ENCODE results near the gene ABHD14A. TPM values are rescaled to one million over a fixed set of nuclear protein-coding genes. Genes with fewer than 3 reads are reported as not detected.

The ABHD14A gene
- total and polyA plus RNA-seq, 2 of the 13 experiments (the other 11 are each of a cell fraction or from before 2014, with no cell fraction given), result 29.5 to 46.9 TPM

GRCh38 chr3:51982838-51983577 is 8.1 kb downstream of the ABHD14A start, which contains the start of gene ACY1 (continued):
- TF ChIP-seq, protein P1, sequence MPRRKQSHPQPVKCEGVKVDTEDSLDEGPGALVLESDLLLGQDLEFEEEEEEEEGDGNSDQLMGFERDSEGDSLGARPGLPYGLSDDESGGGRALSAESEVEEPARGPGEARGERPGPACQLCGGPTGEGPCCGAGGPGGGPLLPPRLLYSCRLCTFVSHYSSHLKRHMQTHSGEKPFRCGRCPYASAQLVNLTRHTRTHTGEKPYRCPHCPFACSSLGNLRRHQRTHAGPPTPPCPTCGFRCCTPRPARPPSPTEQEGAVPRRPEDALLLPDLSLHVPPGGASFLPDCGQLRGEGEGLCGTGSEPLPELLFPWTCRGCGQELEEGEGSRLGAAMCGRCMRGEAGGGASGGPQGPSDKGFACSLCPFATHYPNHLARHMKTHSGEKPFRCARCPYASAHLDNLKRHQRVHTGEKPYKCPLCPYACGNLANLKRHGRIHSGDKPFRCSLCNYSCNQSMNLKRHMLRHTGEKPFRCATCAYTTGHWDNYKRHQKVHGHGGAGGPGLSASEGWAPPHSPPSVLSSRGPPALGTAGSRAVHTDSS (CRISPR knock-in tag; conservative IDR thresholded peaks at IDR 0.05), result no peak
- TF ChIP-seq ZNF691 (CRISPR knock-in tag; IDR thresholded peaks at IDR 0.05; ENCODE audit: borderline replicate concordance, low read depth), result peak; percentile 83; the same call in 1 of the 2 replicates
- TF ChIP-seq WIZ (CRISPR knock-in tag; IDR thresholded peaks at IDR 0.05), result no peak
- peak; percentile 87; the same call in 1 of the 2 replicates for TF ChIP-seq ZNF441 (CRISPR knock-in tag; IDR thresholded peaks at IDR 0.05; ENCODE audit: borderline replicate concordance)
- TF ChIP-seq PTBP1 (IDR thresholded peaks at IDR 0.05; ENCODE audit: low read depth, low read length, poor library complexity, severe bottlenecking), result no peak
- TF ChIP-seq CEBPG (CRISPR knock-in tag; IDR thresholded peaks at IDR 0.05), result no peak
- 0 out of 2 replicates have a peak, but pooled peaks have one; percentile 31 for TF ChIP-seq KLF11 (CRISPR knock-in tag; IDR thresholded peaks at IDR 0.05)
- peak; percentile 4 for TF ChIP-seq ZEB1 (IDR thresholded peaks at IDR 0.05; ENCODE audit: insufficient replicate concordance, low read depth)
- no peak for TF ChIP-seq SIX1 (CRISPR knock-in tag; IDR thresholded peaks at IDR 0.05; ENCODE audit: borderline replicate concordance)
- TF ChIP-seq, protein P2, sequence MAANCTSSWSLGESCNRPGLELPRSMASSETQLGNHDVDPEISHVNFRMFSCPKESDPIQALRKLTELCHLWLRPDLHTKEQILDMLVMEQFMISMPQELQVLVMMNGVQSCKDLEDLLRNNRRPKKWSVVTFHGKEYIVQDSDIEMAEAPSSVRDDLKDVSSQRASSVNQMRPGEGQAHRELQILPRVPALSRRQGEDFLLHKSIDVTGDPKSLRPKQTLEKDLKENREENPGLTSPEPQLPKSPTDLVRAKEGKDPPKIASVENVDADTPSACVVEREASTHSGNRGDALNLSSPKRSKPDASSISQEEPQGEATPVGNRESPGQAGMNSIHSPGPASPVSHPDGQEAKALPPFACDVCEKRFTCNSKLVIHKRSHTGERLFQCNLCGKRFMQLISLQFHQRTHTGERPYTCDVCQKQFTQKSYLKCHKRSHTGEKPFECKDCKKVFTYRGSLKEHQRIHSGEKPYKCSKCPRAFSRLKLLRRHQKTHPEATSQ (CRISPR knock-in tag; IDR thresholded peaks at IDR 0.05; ENCODE audit: borderline replicate concordance), result no peak
- TF ChIP-seq, protein P3, sequence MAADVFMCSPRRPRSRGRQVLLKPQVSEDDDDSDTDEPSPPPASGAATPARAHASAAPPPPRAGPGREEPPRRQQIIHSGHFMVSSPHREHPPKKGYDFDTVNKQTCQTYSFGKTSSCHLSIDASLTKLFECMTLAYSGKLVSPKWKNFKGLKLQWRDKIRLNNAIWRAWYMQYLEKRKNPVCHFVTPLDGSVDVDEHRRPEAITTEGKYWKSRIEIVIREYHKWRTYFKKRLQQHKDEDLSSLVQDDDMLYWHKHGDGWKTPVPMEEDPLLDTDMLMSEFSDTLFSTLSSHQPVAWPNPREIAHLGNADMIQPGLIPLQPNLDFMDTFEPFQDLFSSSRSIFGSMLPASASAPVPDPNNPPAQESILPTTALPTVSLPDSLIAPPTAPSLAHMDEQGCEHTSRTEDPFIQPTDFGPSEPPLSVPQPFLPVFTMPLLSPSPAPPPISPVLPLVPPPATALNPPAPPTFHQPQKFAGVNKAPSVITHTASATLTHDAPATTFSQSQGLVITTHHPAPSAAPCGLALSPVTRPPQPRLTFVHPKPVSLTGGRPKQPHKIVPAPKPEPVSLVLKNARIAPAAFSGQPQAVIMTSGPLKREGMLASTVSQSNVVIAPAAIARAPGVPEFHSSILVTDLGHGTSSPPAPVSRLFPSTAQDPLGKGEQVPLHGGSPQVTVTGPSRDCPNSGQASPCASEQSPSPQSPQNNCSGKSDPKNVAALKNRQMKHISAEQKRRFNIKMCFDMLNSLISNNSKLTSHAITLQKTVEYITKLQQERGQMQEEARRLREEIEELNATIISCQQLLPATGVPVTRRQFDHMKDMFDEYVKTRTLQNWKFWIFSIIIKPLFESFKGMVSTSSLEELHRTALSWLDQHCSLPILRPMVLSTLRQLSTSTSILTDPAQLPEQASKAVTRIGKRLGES (CRISPR knock-in tag; IDR thresholded peaks at IDR 0.05; ENCODE audit: borderline replicate concordance), result no peak
- peak; percentile 24; the same call in 1 of the 2 replicates for TF ChIP-seq SOX13 (IDR thresholded peaks at IDR 0.05)
- peak in 1 of 2 experiments; percentile 70; a peak in 2 of 4 replicates for TF ChIP-seq SOX13 (CRISPR knock-in tag; conservative IDR thresholded peaks at IDR 0.05 in 1 of 2, IDR thresholded peaks at IDR 0.05 in 1 of 2)
- TF ChIP-seq MXD4 (CRISPR knock-in tag; IDR thresholded peaks at IDR 0.05), result peak; percentile 90
- TF ChIP-seq KLF15 (CRISPR knock-in tag; IDR thresholded peaks at IDR 0.05; ENCODE audit: borderline replicate concordance), result 0 out of 2 replicates have a peak, but pooled peaks have one; percentile 19
- no peak for TF ChIP-seq ZXDC (CRISPR knock-in tag; IDR thresholded peaks at IDR 0.05)
- TF ChIP-seq CENPT (CRISPR knock-in tag; IDR thresholded peaks at IDR 0.05; ENCODE audit: low read depth), result no peak

Data from HepG2 (cell line).